Colonic mucosa (tissue), 4 donors: ENCODE measurements around the gene DMD. TPM values are rescaled to one million over a fixed set of nuclear protein-coding genes. Genes with fewer than 3 reads are reported as not detected.

Experiments used
- DNase-seq: peaks from one replicate; pipeline ENCODE4 v3.0.0-alpha.2; 2020
- H3K27ac ChIP-seq: fragments of 200-600 bp; one replicate; pipeline ENCODE4 v1.8.0; 2021
- H3K27me3 ChIP-seq: fragments of 200-600 bp; one replicate; pipeline ENCODE4 v1.8.0; 2021
- H3K36me3 ChIP-seq: fragments of 200-600 bp; one replicate; pipeline ENCODE4 v1.8.0; 2021
- H3K4me1 ChIP-seq: fragments of 200-600 bp; one replicate; pipeline ENCODE4 v1.8.0; 2021; ENCODE audit warnings: mild to moderate bottlenecking
- H3K4me3 ChIP-seq: fragments of 200-600 bp; one replicate; pipeline ENCODE4 v1.8.0; 2021
- H3K9ac ChIP-seq, 2 donors: one replicate each; pipeline ENCODE4 v1.7.0; 2013; ENCODE audit warnings: control low read depth in 2 of 2, low read depth in 2 of 2, low read length in 2 of 2
- H3K9me3 ChIP-seq: fragments of 200-600 bp; one replicate; pipeline ENCODE4 v1.8.0; 2021
- CTCF ChIP-seq: fragments of 200-600 bp; IDR thresholded peaks from one replicate; pipeline ENCODE4 v1.8.0; 2022; ENCODE audit warnings: antibody characterized with exemption, mild to moderate bottlenecking
- intact Hi-C: fragments of 100-400 bp; cut with DNase I; formaldehyde crosslinking; loops from one replicate; pipeline ENCODE4 v1.14.1; 2022
- total RNA-seq, 2 donors: library from RNA; stranded (reverse); fragmentation: NEBNext Ultra II Directional in 1 of 2; extraction: Animal tissue kit (Norgen Biotek cat#: 25700) in 1 of 2; gene quantifications; one replicate each; pipeline ENCODE4 v1.2.1, GENCODE V29; 2021
- donor health status: healthy.
- donor health status: DM: no; HTN: no; CAD: no.
- donor health status: DM: no; HTN: no; CAD: no.

DMD gene
- total RNA-seq, 2 donors from 2014 or later, result 7.3 to 24.5 TPM

GRCh38 chrX:31374786-31375185 is 1836.6 kb downstream of the DMD start:
- Histone ChIP-seq H3K4me1 (no peaks in the 10 kb centered on the region), H3K27ac (no peak overlapping the region), H3K36me3 (no peaks in the 10 kb centered on the region), H3K9ac (no peak overlapping the region), H3K27me3 (no peaks in the 10 kb centered on the region), H3K4me3 (no peak overlapping the region), H3K9me3 (no peaks in the 10 kb centered on the region)
- TF ChIP-seq CTCF, result no peak
- DNase-seq, result no peak
- intact Hi-C loops, result no loop called here

- no peak overlapping the region for H3K27ac ChIP-seq
These were observed 1839.4 kb downstream of the DMD start for GRCh38 chrX:31371956-31372355.

GRCh38 chrX:31367816-31368215 is 1843.5 kb downstream of the DMD start:
- Histone ChIP-seq H3K9me3 (no peaks in the 10 kb centered on the region), H3K27me3 (no peaks in the 10 kb centered on the region), H3K4me3 (no peak overlapping the region), H3K36me3 (no peaks in the 10 kb centered on the region), H3K9ac (no peak overlapping the region), H3K27ac (no peak overlapping the region), H3K4me1 (no peaks in the 10 kb centered on the region)
- DNase-seq, result no peak
- TF ChIP-seq CTCF, result no peak
- intact Hi-C loops, result no loop called here

More at GRCh38 chrX:31371956-31372355, 1839.4 kb downstream of the DMD start:
- Histone ChIP-seq H3K27me3 (no peaks in the 10 kb centered on the region), H3K36me3 (no peaks in the 10 kb centered on the region), H3K9me3 (no peaks in the 10 kb centered on the region), H3K4me1 (no peaks in the 10 kb centered on the region), H3K9ac (no peak overlapping the region), H3K4me3 (no peak overlapping the region)
- intact Hi-C loops, result no loop called here
- no peak for DNase-seq
- no peak for TF ChIP-seq CTCF

- Histone ChIP-seq H3K27ac (no peak overlapping the region), H3K36me3 (no peaks in the 10 kb centered on the region), H3K4me1 (no peaks in the 10 kb centered on the region), H3K4me3 (no peak overlapping the region), H3K27me3 (no peaks in the 10 kb centered on the region), H3K9ac (no peak overlapping the region), H3K9me3 (no peaks in the 10 kb centered on the region)
- no peak for TF ChIP-seq CTCF
- no peak for DNase-seq
- intact Hi-C loops, result no loop called here
These were observed 1845.3 kb downstream of the DMD start for GRCh38 chrX:31366041-31366440.

GRCh38 chrX:31356275-31357212 is 1854.8 kb downstream of the DMD start:
- no peaks in the 10 kb centered on the region for H3K4me1 ChIP-seq
- no peaks in the 10 kb centered on the region for H3K27me3 ChIP-seq
- no peak overlapping the region for H3K27ac ChIP-seq
- no peak for DNase-seq
- H3K9me3 ChIP-seq, result no peaks in the 10 kb centered on the region
- H3K36me3 ChIP-seq, result no peaks in the 10 kb centered on the region
- H3K9ac ChIP-seq, result no peak overlapping the region
- TF ChIP-seq CTCF, result no peak
- no peak overlapping the region for H3K4me3 ChIP-seq
- intact Hi-C loops, result no loop called here
